ENCODE data around the gene SDK2. TPM values are rescaled to one million over a fixed set of nuclear protein-coding genes. Genes with fewer than 3 reads are reported as not detected.

Gene SDK2
- total RNA-seq, 4 donors from 2014 or later: 0.18 to 3.3 (median 1.2) TPM

DNA sequence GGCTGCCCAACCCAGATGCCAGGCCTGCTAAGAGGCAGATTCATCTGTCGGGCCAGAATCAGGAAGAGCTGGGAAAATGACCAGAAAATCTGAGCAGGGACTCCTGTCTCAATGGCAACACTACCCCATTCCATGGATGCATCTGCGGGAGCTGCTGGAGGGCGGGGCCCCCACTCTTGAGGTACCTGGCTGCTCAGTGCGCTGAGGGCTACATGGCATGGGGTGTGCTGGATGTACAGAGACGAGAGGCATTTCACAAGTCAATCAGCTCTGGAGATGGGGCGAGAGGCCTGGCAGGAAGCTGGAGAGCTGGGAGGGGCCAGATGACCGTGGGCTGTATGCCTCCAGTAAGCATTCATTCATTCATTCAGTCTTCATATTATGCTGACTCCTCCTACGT is 6.4 kb downstream of the SDK2 start:
- Histone ChIP-seq H3K27ac (no peak overlapping the region), H3K9me3 (no peaks in the 10 kb centered on the region), H3K36me3 (no peaks in the 10 kb centered on the region), H3K27me3 (peaks cover 0 to 2% of the 10 kb centered on the region in 2 donors), H3K4me1 (peaks cover 0 to 5% (median 0%) of the 10 kb centered on the region in 4 donors), H3K4me3 (no peak overlapping the region)
- TF ChIP-seq, protein P1, sequence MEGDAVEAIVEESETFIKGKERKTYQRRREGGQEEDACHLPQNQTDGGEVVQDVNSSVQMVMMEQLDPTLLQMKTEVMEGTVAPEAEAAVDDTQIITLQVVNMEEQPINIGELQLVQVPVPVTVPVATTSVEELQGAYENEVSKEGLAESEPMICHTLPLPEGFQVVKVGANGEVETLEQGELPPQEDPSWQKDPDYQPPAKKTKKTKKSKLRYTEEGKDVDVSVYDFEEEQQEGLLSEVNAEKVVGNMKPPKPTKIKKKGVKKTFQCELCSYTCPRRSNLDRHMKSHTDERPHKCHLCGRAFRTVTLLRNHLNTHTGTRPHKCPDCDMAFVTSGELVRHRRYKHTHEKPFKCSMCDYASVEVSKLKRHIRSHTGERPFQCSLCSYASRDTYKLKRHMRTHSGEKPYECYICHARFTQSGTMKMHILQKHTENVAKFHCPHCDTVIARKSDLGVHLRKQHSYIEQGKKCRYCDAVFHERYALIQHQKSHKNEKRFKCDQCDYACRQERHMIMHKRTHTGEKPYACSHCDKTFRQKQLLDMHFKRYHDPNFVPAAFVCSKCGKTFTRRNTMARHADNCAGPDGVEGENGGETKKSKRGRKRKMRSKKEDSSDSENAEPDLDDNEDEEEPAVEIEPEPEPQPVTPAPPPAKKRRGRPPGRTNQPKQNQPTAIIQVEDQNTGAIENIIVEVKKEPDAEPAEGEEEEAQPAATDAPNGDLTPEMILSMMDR (IDR thresholded peaks at IDR 0.05): no peak
- TF ChIP-seq POLR2A (IDR thresholded peaks at IDR 0.05): no peak
- DNase-seq: no peak

DNA sequence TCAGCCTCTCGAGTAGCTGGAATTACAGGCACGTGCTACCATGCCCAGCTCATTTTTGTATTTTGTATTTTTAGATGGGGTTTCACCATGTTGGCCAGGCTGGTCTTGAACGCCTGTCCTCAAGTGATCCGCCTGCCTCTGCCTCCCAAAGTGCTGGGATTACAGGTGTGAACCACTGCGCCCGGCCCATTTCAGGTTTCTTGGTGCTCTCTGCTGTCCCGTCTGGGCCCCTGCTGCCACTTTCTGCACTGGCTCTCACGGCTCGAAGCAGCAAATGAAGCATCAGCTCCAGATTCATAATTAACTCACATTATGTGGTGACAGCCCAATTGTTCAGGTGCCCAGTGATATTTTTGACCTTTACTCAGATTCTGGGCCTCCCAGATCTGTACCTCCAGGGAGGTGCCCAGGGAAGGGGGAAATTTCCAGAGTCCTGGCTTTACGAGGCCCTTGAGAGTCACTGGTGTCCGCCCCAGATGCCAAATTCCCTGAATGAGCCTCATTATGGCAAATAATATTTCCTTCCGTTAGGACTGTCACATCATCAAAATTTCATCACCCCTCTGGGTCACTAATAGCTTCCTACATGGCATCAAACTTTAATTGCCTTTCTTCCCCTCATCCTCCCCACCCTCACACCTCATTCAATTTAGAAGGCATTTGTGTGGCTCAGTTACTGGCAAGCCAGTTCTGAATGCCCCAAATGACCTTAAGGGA is 9.0 kb downstream of the SDK2 start:
- no peaks in the 10 kb centered on the region for H3K27me3 ChIP-seq
- H3K27ac ChIP-seq: no peak overlapping the region
- no peaks in the 10 kb centered on the region for H3K36me3 ChIP-seq
- no peak for TF ChIP-seq POLR2A (IDR thresholded peaks at IDR 0.05)
- TF ChIP-seq, protein P1 (IDR thresholded peaks at IDR 0.05): no peak
- DNase-seq: no peak
- no peaks in the 10 kb centered on the region for H3K9me3 ChIP-seq
- H3K4me3 ChIP-seq: no peak overlapping the region
- H3K4me1 ChIP-seq: no peaks in the 10 kb centered on the region

DNA sequence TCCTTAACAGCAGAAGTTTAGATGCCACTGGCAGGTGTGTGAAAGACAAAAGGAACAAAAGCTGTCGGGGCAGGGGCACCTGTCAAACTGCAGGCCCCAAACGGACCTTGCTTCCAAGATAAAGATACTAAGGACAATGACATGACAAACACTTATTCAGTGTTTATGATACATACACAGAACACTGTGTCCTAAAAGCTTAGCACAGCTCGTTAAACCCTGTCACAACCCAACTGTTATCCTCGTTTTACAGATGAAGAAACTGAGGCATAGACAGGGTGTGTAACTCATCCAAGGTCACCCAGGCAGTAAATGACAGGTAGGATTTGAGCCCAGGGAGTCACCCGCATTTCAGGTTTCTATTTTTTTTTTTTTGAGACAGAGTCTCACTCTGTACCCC is 9.6 kb downstream of the SDK2 start:
- Histone ChIP-seq H3K36me3 (no peaks in the 10 kb centered on the region), H3K9me3 (no peaks in the 10 kb centered on the region), H3K4me1 (no peaks in the 10 kb centered on the region), H3K27me3 (no peaks in the 10 kb centered on the region), H3K4me3 (no peak overlapping the region), H3K27ac (no peak overlapping the region)
- no peak for DNase-seq
- TF ChIP-seq POLR2A (IDR thresholded peaks at IDR 0.05): no peak
- TF ChIP-seq, protein P1 (IDR thresholded peaks at IDR 0.05): no peak

DNA sequence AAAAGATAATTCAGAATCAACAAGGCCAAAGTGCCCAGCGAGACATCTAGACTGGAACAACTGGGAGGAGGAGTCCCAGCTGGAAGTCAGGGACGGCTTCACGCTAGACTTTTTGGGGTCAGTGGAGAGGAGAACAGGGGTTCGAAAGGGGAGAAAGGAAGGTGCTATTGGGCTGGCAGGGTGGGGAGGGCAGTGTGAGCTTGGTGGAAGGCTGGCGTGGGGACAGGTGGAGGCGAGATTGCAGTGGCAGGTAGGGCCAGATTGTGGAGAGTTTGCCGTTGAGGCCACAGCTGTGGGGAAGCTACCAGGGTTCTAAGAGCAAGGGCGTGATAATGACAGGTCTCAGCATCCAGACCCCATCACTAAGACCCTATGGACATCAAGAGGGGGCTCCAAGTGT is 10.5 kb downstream of the SDK2 start:
- Histone ChIP-seq H3K9me3 (no peaks in the 10 kb centered on the region), H3K27ac (no peak overlapping the region), H3K4me3 (no peak overlapping the region), H3K36me3 (no peaks in the 10 kb centered on the region), H3K27me3 (no peaks in the 10 kb centered on the region), H3K4me1 (no peaks in the 10 kb centered on the region)
- TF ChIP-seq POLR2A (IDR thresholded peaks at IDR 0.05): no peak
- TF ChIP-seq, protein P1 (IDR thresholded peaks at IDR 0.05): no peak
- DNase-seq: no peak

DNA sequence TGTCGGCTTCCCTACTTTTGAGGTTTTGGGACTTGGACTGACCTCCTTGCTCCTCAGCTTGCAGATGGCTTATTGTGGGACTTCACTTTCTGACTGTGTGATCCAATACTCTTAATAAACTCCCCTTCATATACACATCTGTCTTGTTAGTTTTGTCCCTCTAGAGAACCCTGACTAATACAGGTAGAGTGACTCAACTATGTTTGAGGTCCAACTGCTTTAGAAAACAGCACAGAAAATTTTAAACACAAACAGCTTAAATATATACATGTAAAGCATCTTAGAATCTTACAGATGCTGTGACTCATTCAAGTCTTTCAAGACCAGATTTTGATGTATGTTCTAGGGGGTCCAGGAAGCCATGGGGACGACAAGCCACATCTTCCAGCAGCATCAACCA is 11.7 kb downstream of the SDK2 start:
- H3K36me3 ChIP-seq: no peaks in the 10 kb centered on the region
- no peak overlapping the region for H3K27ac ChIP-seq
- H3K4me1 ChIP-seq: no peaks in the 10 kb centered on the region
- TF ChIP-seq, protein P1 (IDR thresholded peaks at IDR 0.05): no peak
- no peak for TF ChIP-seq POLR2A (IDR thresholded peaks at IDR 0.05)
- no peak overlapping the region for H3K4me3 ChIP-seq
- no peaks in the 10 kb centered on the region for H3K9me3 ChIP-seq
- no peak for DNase-seq
- no peaks in the 10 kb centered on the region for H3K27me3 ChIP-seq

Measured in Peyer's patch (tissue), 4 donors.